ENCODE results near the gene APOBEC2. TPM values are rescaled to one million over a fixed set of nuclear protein-coding genes. Genes with fewer than 3 reads are reported as not detected.

Gene APOBEC2
- total RNA-seq, 1 donor from 2014 or later, result 664 TPM

DNA sequence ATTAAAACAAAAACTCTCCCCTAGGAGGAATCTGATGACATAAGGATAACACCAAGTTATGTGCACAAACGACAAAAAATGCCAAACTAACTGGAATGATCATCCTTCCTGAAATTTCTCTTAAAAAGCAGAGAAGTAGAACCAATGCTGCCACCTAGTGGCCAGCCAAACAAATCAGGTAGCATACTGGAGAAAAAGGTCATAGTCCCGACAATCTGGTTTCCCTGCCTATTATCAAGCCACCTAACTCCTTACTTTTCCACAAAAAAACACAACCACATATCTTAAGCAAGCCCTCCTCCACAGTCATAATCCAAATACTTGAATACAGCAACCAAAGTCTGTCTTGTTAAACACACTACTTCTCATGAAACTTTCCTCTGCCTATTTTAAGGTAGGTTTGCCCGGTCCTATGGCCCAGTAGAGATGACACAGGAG is 13.9 kb downstream of the APOBEC2 start:
- Histone ChIP-seq H3K9ac (ENCODE audit: low read depth in 1 of 3, low read length in 3 of 3) (no peak overlapping the region), H3K4me1 (ENCODE audit: control insufficient read depth in 3 of 3, insufficient read depth in 3 of 3, low read length in 3 of 3) (peaks cover 17 to 31% (median 18%) of the 10 kb centered on the region in 3 donors)

DNA sequence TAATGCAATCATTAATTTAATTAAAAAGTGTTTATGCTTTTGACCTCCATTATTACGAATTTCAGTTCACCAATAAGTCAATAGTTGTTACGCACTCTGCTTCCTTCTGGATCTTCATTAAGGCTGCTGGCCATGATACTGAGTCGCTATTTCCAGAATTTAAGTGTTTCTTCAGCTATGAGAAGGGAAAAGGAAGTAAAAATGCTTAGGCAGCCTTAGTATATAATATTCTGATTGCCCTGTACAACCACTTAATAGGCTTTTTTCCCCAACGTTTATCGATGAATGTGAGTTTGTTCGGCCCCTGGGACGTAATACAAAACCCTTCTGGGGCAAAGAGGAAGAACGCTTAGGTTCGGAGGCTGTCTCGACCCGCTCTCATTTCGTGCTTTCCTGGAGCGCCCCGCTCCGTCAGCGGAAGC is 18.5 kb downstream of the APOBEC2 start:
- peak overlapping the region; percentile 94 to 99 (median 97) for H3K9ac ChIP-seq (ENCODE audit: low read depth in 1 of 3, low read length in 3 of 3)
- no peaks in the 10 kb centered on the region for H3K9me3 ChIP-seq (ENCODE audit: control insufficient read depth in 3 of 3, low read length in 3 of 3)
- peaks cover 0 to 9% (median 6%) of the 10 kb centered on the region in 3 donors for H3K36me3 ChIP-seq (ENCODE audit: control insufficient read depth in 3 of 3, insufficient read depth in 3 of 3, low read length in 3 of 3)
- peaks cover 20 to 21% (median 20%) of the 10 kb centered on the region in 3 donors for H3K4me1 ChIP-seq (ENCODE audit: control insufficient read depth in 3 of 3, insufficient read depth in 3 of 3, low read length in 3 of 3)
- peak overlapping the region; percentile 86 to 91 (median 89) for H3K4me3 ChIP-seq (ENCODE audit: low read length in 3 of 3)
- no peaks in the 10 kb centered on the region for H3K27me3 ChIP-seq (ENCODE audit: control insufficient read depth in 3 of 3, insufficient read depth in 3 of 3, low read length in 3 of 3)
- H3K27ac ChIP-seq (ENCODE audit: low read depth, low read length), result peak overlapping the region; percentile 97

More for the DNA sequence above, 13.9 kb downstream of the APOBEC2 start:
- Histone ChIP-seq H3K4me3 (ENCODE audit: low read length in 3 of 3) (no peak overlapping the region), H3K27ac (ENCODE audit: low read depth, low read length) (peak overlapping the region; percentile 48), H3K36me3 (ENCODE audit: control insufficient read depth in 3 of 3, insufficient read depth in 3 of 3, low read length in 3 of 3) (peaks cover 8 to 41% (median 40%) of the 10 kb centered on the region in 3 donors), H3K27me3 (ENCODE audit: control insufficient read depth in 3 of 3, insufficient read depth in 3 of 3, low read length in 3 of 3) (no peaks in the 10 kb centered on the region), H3K9me3 (ENCODE audit: control insufficient read depth in 3 of 3, low read length in 3 of 3) (no peaks in the 10 kb centered on the region)

DNA sequence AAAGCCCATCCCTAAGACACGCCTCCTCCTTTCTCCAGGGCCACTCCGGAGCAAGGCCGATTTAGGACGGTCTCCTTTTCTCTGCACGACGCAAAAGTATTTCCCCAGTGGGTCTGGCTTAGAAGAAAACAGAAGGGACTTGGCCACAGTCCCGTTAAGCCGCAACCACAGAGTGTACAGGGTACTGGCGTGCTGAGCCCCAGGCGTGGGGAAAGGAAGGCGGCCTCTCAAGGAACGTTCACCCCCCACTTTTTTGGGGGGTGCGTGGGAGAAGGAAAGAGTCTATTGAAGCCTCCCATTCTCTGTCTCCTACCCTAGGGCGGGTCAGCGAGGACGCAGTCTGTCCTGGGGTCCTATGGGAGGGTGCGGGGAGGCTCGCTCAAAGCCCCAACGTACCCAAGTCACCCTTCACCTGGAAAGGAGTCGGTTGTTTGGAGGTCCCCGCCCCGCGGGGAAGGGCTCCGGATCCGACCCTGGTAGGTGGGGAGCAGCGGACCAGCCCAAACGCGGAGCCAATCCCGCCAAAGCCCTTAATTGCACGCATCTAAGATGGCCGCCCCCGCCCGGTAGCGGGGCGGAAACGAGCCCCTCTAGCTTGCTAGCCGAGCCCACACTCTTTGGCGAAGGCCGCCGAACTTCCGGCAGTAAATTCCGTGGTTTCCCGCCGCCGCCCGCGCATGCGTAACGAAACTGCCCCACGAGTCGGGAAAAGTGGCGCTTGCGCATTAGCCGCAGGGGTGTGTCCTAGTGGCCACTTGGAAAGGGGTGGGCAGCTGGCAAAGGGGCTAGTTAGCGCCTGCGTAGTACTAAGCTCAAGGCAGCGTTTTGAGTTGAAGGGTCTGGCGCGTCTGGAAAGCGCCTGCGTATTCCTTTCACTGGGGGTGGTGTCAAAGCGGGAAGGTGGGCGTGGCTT is 19.2 kb downstream of the APOBEC2 start, which contains the start of gene OARD1:
Gene OARD1, minus strand, starts transcription at position 434 of the 913 bp plus-strand sequence. CDS start 722 bp downstream, outside the sequence.
- Histone ChIP-seq H3K4me3 (ENCODE audit: low read length in 3 of 3) (peak within 1 kb of the TSS; percentile 86 to 91 (median 89)), H3K27ac (ENCODE audit: low read depth, low read length) (peak within 1 kb of the TSS; percentile 97), H3K4me1 (ENCODE audit: control insufficient read depth in 3 of 3, insufficient read depth in 3 of 3, low read length in 3 of 3) (peaks cover 17 to 20% (median 18%) of the 10 kb centered on the region in 3 donors), H3K36me3 (ENCODE audit: control insufficient read depth in 3 of 3, insufficient read depth in 3 of 3, low read length in 3 of 3) (peaks cover 0 to 9% (median 6%) of the 10 kb centered on the region in 3 donors), H3K27me3 (ENCODE audit: control insufficient read depth in 3 of 3, insufficient read depth in 3 of 3, low read length in 3 of 3) (no peaks in the 10 kb centered on the region), H3K9me3 (ENCODE audit: control insufficient read depth in 3 of 3, low read length in 3 of 3) (no peaks in the 10 kb centered on the region), H3K9ac (ENCODE audit: low read depth in 1 of 3, low read length in 3 of 3) (peak within 1 kb of the TSS; percentile 98 to 99 (median 99))

DNA sequence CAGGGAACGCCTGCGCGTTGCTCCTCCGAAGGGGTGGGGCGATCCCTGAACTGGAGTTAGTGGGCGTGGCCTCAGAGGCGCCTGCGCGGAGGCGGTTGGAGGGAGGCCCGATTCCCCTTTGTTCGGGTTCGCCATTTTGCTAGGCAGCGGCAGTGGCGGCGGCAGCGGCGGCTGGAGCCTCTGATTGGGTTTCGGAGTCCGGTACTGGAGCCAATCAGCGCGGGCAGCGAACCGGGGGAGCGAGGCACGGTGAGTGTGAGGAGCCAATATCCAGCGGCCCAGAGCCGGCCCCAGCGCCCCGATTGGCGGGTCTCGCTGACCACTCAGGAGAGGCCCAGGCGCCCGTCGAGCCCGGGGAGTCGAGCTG is 19.8 kb downstream of the APOBEC2 start, which contains the start of gene NFYA:
Gene NFYA, plus strand, starts transcription at position 139 of the 367 bp plus-strand sequence. CDS start 6,116 bp downstream, outside the sequence.
- Histone ChIP-seq H3K9ac (ENCODE audit: low read depth in 1 of 3, low read length in 3 of 3) (peak within 1 kb of the TSS; percentile 98 to 99 (median 99)), H3K36me3 (ENCODE audit: control insufficient read depth in 3 of 3, insufficient read depth in 3 of 3, low read length in 3 of 3) (peaks cover 0 to 9% (median 6%) of the 10 kb centered on the region in 3 donors), H3K9me3 (ENCODE audit: control insufficient read depth in 3 of 3, low read length in 3 of 3) (no peaks in the 10 kb centered on the region), H3K27ac (ENCODE audit: low read depth, low read length) (peak within 1 kb of the TSS; percentile 97), H3K27me3 (ENCODE audit: control insufficient read depth in 3 of 3, insufficient read depth in 3 of 3, low read length in 3 of 3) (no peaks in the 10 kb centered on the region), H3K4me1 (ENCODE audit: control insufficient read depth in 3 of 3, insufficient read depth in 3 of 3, low read length in 3 of 3) (peaks cover 17 to 20% (median 17%) of the 10 kb centered on the region in 3 donors), H3K4me3 (ENCODE audit: low read length in 3 of 3) (peak within 1 kb of the TSS; percentile 86 to 91 (median 89))

DNA sequence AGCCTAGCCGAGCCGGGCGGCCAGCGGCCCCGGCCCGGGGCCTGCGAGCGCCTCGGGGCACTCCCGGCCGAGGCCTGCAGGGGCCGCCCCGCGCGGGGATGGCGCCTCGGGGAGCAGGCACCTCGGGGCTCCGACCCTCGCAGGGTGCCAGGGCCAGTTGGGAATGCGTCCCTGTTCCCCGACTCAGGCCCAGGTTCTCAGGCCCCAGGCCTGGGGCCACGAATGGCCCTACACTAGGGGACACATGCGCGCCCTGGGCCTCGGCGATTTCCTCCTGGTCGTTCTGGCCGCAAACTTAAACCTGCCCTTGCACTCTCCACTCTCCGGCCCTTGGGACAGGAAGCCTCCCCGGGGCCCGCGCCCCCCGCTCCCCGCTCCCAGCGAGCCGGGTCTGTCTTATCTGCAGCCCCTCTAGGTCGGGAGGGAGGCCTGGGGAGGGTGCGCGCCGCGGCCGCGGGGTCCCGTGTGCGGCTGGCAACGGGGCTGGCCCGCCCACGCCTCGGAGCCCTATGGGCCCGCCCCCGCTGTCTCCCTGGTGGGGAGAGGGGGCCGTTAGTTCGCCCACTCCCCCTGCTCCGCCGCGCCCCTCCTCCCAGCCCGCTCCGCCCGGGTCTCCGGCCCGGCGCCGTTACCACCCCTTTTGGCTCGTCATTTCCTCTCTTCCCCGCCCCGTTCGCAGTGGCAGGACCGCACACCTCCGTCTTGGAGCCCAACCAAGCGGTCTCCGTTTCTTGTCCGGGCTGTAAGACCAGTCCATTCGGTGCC is 20.4 kb downstream of the APOBEC2 start:
- Histone ChIP-seq H3K27ac (ENCODE audit: low read depth, low read length) (peak overlapping the region; percentile 97), H3K27me3 (ENCODE audit: control insufficient read depth in 3 of 3, insufficient read depth in 3 of 3, low read length in 3 of 3) (no peaks in the 10 kb centered on the region), H3K4me3 (ENCODE audit: low read length in 3 of 3) (peak overlapping the region; percentile 83 to 89 (median 89)), H3K36me3 (ENCODE audit: control insufficient read depth in 3 of 3, insufficient read depth in 3 of 3, low read length in 3 of 3) (peaks cover 0 to 6% (median 4%) of the 10 kb centered on the region in 3 donors), H3K4me1 (ENCODE audit: control insufficient read depth in 3 of 3, insufficient read depth in 3 of 3, low read length in 3 of 3) (peaks cover 17 to 20% (median 17%) of the 10 kb centered on the region in 3 donors), H3K9me3 (ENCODE audit: control insufficient read depth in 3 of 3, low read length in 3 of 3) (no peaks in the 10 kb centered on the region), H3K9ac (ENCODE audit: low read depth in 1 of 3, low read length in 3 of 3) (peak overlapping the region; percentile 98 to 99 (median 99))

DNA sequence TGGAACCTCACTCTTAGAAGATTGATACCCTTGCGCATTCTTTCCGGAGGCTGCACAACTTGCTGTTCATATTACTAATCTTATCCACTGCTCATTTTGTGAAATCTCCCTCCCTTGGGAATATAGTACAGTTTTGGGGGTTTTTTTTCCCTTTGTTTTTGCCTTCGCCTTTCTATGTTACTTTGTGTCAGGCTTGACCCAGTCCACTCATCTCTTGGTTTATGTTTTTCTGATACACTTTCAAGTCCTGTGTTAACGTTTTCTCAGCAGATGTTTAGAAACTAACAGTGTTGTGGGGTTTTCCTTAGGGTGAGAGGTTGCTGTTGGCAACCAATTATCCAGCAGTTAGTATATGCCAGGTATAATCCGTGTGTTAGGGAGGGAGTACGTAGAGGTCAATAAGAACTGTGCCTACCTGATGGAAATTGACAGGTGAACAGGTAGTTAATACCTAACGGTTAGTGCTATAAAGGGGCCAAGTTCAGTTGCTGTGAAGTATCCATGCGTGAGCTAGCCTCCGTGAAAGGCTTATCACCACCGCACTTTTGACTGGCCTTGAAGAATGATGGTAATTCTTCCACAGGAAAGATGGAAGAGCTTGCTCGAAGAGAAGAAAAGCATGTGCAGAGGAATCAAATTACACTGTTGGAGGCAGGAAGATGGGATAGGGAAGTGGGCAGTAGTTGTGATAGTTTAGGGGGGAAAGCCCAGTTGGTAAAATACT is 21.1 kb downstream of the APOBEC2 start:
- Histone ChIP-seq H3K27ac (ENCODE audit: low read depth, low read length) (peak overlapping the region; percentile 97), H3K4me1 (ENCODE audit: control insufficient read depth in 3 of 3, insufficient read depth in 3 of 3, low read length in 3 of 3) (peaks cover 17 to 20% (median 17%) of the 10 kb centered on the region in 3 donors), H3K4me3 (ENCODE audit: low read length in 3 of 3) (peak overlapping the region; percentile 83 to 89 (median 89)), H3K27me3 (ENCODE audit: control insufficient read depth in 3 of 3, insufficient read depth in 3 of 3, low read length in 3 of 3) (no peaks in the 10 kb centered on the region), H3K9me3 (ENCODE audit: control insufficient read depth in 3 of 3, low read length in 3 of 3) (no peaks in the 10 kb centered on the region), H3K36me3 (ENCODE audit: control insufficient read depth in 3 of 3, insufficient read depth in 3 of 3, low read length in 3 of 3) (peaks cover 0 to 9% (median 6%) of the 10 kb centered on the region in 3 donors), H3K9ac (ENCODE audit: low read depth in 1 of 3, low read length in 3 of 3) (peak overlapping the region; percentile 98 to 99 (median 99))

DNA sequence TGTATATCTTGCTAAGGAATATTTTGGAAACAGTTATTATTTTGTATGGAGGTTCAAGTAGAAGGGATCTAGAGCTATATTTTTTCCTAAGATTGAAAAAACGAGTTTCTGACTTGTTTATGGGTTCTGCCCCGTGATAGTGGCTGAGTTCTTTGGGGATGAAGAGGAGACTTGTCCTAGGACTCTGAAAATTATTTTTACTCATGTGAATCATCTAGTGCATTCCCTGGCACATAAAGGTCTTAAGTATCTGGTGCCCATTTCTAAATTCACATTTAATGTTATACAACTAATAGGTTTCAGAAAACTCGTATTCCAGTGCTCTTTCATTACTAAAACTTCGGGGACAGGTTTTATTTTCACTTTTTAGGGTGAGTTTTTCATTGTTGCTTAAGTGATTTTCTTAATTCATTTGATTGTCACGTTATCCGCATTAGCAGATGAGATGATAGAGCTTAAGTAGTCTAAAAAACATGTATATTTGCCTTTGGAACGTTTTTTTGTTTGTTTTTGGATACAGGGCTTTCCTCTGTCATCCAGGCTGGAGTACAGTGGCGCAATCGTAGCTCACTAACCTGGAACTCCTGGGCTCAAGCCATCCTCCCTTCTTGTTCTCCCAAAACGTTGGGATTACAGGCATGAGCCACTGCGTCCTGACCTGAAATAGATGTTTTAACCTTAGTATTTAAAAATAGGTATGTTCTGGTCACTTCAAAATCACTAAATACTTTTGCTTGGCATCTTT is 21.9 kb downstream of the APOBEC2 start:
- Histone ChIP-seq H3K27ac (ENCODE audit: low read depth, low read length) (peak overlapping the region; percentile 97), H3K4me1 (ENCODE audit: control insufficient read depth in 3 of 3, insufficient read depth in 3 of 3, low read length in 3 of 3) (peaks cover 17 to 20% (median 17%) of the 10 kb centered on the region in 3 donors), H3K9me3 (ENCODE audit: control insufficient read depth in 3 of 3, low read length in 3 of 3) (no peaks in the 10 kb centered on the region), H3K9ac (ENCODE audit: low read depth in 1 of 3, low read length in 3 of 3) (peak overlapping the region; percentile 60 to 99 (median 98)), H3K36me3 (ENCODE audit: control insufficient read depth in 3 of 3, insufficient read depth in 3 of 3, low read length in 3 of 3) (peaks cover 0 to 8% (median 3%) of the 10 kb centered on the region in 3 donors), H3K4me3 (ENCODE audit: low read length in 3 of 3) (peak overlapping the region; percentile 83 to 89 (median 89)), H3K27me3 (ENCODE audit: control insufficient read depth in 3 of 3, insufficient read depth in 3 of 3, low read length in 3 of 3) (no peaks in the 10 kb centered on the region)

DNA sequence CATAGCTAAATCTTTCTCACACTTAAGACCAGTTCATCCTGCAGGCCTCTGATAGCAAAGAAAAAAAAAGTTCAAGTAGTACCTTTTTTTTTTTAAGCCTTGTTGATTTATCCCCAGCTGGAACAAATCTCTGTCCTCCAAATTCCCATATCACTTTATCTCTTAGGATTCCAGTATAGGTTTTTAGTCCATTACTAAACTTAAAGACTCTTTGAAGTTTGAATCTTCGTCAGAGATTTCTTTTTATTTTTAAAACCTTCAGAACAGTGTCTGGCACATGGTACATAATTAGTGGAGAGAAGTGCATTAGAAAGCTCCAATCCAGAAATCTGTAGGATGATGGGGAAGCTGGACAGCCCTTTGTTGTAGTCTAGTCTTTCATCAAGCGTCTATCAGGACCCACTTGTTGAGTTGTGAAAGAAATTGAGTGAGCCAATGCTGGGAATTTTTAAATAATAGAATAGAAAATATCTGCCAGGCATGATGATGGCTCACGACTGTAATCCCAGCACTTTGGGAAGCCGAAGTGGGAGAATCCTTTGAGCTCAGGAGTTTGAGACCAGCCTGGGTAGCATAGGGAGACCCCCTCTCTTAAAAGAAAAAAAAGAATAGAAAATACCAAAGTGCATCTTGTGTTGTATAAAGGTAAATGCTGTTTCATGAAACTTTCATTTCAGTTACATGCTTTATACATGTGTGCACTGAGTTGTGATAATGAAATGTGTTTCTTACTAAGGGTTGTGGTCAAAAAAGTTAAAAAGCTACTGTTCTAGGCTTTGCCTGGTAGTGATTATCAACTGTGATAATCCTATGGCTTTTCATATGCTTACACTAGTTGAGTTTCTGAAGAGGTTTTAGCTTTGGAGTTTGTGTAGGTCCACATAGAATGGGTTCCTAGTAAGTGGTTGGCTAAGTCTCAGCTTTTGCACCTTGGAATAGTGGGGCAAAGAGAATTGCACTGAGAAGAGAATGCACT is 22.9 kb downstream of the APOBEC2 start:
- Histone ChIP-seq H3K9me3 (ENCODE audit: control insufficient read depth in 3 of 3, low read length in 3 of 3) (no peaks in the 10 kb centered on the region), H3K9ac (ENCODE audit: low read depth in 1 of 3, low read length in 3 of 3) (no peak overlapping the region), H3K36me3 (ENCODE audit: control insufficient read depth in 3 of 3, insufficient read depth in 3 of 3, low read length in 3 of 3) (peaks cover 3 to 18% (median 10%) of the 10 kb centered on the region in 3 donors), H3K27ac (ENCODE audit: low read depth, low read length) (peak overlapping the region; percentile 97), H3K27me3 (ENCODE audit: control insufficient read depth in 3 of 3, insufficient read depth in 3 of 3, low read length in 3 of 3) (no peaks in the 10 kb centered on the region), H3K4me1 (ENCODE audit: control insufficient read depth in 3 of 3, insufficient read depth in 3 of 3, low read length in 3 of 3) (peaks cover 15 to 20% (median 17%) of the 10 kb centered on the region in 3 donors), H3K4me3 (ENCODE audit: low read length in 3 of 3) (no peak overlapping the region)

All from skeletal muscle tissue (tissue), 4 donors.